ENCODE measurements around the gene AP2A1. TPM values are rescaled to one million over a fixed set of nuclear protein-coding genes. Genes with fewer than 3 reads are reported as not detected.

AP2A1 gene
- total RNA-seq, 3 donors from 2014 or later (not counting 1 experiment from before 2014, with no cell fraction given) = 137 to 163 (median 161) TPM

DNA sequence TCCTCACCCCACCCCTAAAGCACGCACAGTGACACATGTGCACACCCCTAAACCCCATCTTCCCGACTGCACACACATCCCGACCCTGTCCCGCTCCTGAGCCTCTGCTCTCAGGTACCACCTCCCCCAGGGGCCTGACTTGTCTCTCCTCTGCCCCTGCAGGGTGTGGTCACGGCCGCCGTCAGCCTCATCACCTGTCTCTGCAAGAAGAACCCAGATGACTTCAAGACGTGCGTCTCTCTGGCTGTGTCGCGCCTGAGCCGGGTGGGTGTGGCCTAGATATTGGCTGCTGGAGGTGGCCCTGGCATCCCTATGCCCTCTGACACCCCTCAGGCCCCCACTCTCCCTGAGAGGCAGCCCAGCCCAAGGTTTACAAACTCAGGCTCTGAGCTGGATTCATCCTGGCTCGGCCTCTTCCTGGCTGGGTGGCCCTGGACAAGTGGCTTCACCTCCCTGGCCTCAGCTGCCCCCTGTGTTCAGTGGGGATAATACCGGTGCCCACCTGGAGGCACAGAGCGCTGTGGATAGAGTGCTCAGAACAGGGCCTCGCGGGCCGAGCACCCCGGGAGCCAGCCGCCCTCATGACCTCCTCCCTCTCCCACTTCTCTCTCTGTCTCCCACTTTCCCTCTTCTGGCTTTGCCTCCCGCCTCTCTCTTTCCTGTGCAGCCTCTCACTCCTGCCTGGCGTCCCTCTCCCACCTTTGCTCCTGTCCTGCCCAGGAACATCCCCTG lies 26.2 kb downstream of the AP2A1 start:
- H3K9me3 ChIP-seq (ENCODE audit: control insufficient read depth, insufficient read depth, low read length) = no peaks in the 10 kb centered on the region
- Mint-ChIP-seq H3K27me3 (ENCODE audit: low read depth in 2 of 2) (no peaks in the 10 kb centered on the region), H3K36me3 (no peaks in the 10 kb centered on the region), H3K9me3 (no peaks in the 10 kb centered on the region), H3K27ac (peak overlapping the region in 1 of 2 donors; percentile 40), H3K4me3 (no peak overlapping the region), H3K4me1 (peaks cover 12 to 21% of the 10 kb centered on the region in 2 donors)
- peaks cover 67% of the 10 kb centered on the region for H3K36me3 ChIP-seq (ENCODE audit: control insufficient read depth, insufficient read depth, low read length)
- intact Hi-C loops (cut with micrococcal nuclease) = no loop called here
- TF ChIP-seq CTCF (IDR thresholded peaks at IDR 0.05) = no peak
- 96% methylated on average over 22 of the region's 22 CpGs for WGBS (ENCODE audit: insufficient coverage)
- ATAC-seq (no peak), DNase-seq (no peak)
- no peak overlapping the region for H3K27ac ChIP-seq (ENCODE audit: low read length)
- no peak overlapping the region for H3K4me3 ChIP-seq (ENCODE audit: low read length)
- no peaks in the 10 kb centered on the region for H3K4me1 ChIP-seq (ENCODE audit: control insufficient read depth, insufficient read depth, low read length)
- no peaks in the 10 kb centered on the region for H3K27me3 ChIP-seq (ENCODE audit: control insufficient read depth, insufficient read depth, low read length)

GRCh38 chr19:49793561-49793840 lies 26.7 kb downstream of the AP2A1 start:
- peak overlapping the region in 1 of 2 donors; percentile 40 for H3K27ac Mint-ChIP-seq

GRCh38 chr19:49795615-49796014 lies 28.8 kb downstream of the AP2A1 start:
- intact Hi-C loops (cut with micrococcal nuclease) = no loop called here
- Histone ChIP-seq H3K4me3 (ENCODE audit: low read length) (no peak overlapping the region), H3K9me3 (ENCODE audit: control insufficient read depth, insufficient read depth, low read length) (no peaks in the 10 kb centered on the region), H3K27me3 (ENCODE audit: control insufficient read depth, insufficient read depth, low read length) (no peaks in the 10 kb centered on the region), H3K36me3 (ENCODE audit: control insufficient read depth, insufficient read depth, low read length) (peaks cover 78% of the 10 kb centered on the region), H3K27ac (ENCODE audit: low read length) (no peak overlapping the region), H3K4me1 (ENCODE audit: control insufficient read depth, insufficient read depth, low read length) (no peaks in the 10 kb centered on the region)
- TF ChIP-seq CTCF (IDR thresholded peaks at IDR 0.05) = no peak
- Mint-ChIP-seq H3K36me3 (no peaks in the 10 kb centered on the region), H3K27ac (no peak overlapping the region), H3K4me3 (no peak overlapping the region), H3K27me3 (ENCODE audit: low read depth in 2 of 2) (no peaks in the 10 kb centered on the region), H3K9me3 (no peaks in the 10 kb centered on the region), H3K4me1 (peaks cover 0 to 9% of the 10 kb centered on the region in 2 donors)
- ATAC-seq (no peak), DNase-seq (no peak)
- 98% methylated on average over 20 of the region's 20 CpGs for WGBS (ENCODE audit: insufficient coverage)

More at GRCh38 chr19:49793561-49793840, 26.7 kb downstream of the AP2A1 start:
- no peak for DNase-seq
- no peak for TF ChIP-seq CTCF (IDR thresholded peaks at IDR 0.05)
- Histone ChIP-seq H3K4me3 (ENCODE audit: low read length) (no peak overlapping the region), H3K9me3 (ENCODE audit: control insufficient read depth, insufficient read depth, low read length) (no peaks in the 10 kb centered on the region), H3K27ac (ENCODE audit: low read length) (no peak overlapping the region), H3K36me3 (ENCODE audit: control insufficient read depth, insufficient read depth, low read length) (peaks cover 68% of the 10 kb centered on the region), H3K4me1 (ENCODE audit: control insufficient read depth, insufficient read depth, low read length) (no peaks in the 10 kb centered on the region), H3K27me3 (ENCODE audit: control insufficient read depth, insufficient read depth, low read length) (no peaks in the 10 kb centered on the region)
- Mint-ChIP-seq H3K27me3 (ENCODE audit: low read depth in 2 of 2) (no peaks in the 10 kb centered on the region), H3K36me3 (no peaks in the 10 kb centered on the region), H3K4me3 (no peak overlapping the region), H3K9me3 (no peaks in the 10 kb centered on the region), H3K4me1 (peaks cover 7 to 16% of the 10 kb centered on the region in 2 donors)
- 92% methylated on average over 6 of the region's 6 CpGs for WGBS (ENCODE audit: insufficient coverage)
- intact Hi-C loops (cut with micrococcal nuclease) = no loop called here
- no peak for ATAC-seq

- intact Hi-C loops (cut with micrococcal nuclease) = no loop called here
- no peaks in the 10 kb centered on the region for H3K4me1 ChIP-seq (ENCODE audit: control insufficient read depth, insufficient read depth, low read length)
- no peaks in the 10 kb centered on the region for H3K4me1 Mint-ChIP-seq
- no peaks in the 10 kb centered on the region for H3K9me3 ChIP-seq (ENCODE audit: control insufficient read depth, insufficient read depth, low read length)
- 96% methylated on average over 11 of the region's 11 CpGs for WGBS (ENCODE audit: insufficient coverage)
- no peaks in the 10 kb centered on the region for H3K36me3 Mint-ChIP-seq
- H3K27me3 ChIP-seq (ENCODE audit: control insufficient read depth, insufficient read depth, low read length) = no peaks in the 10 kb centered on the region
- ATAC-seq (no peak), DNase-seq (no peak)
- no peaks in the 10 kb centered on the region for H3K9me3 Mint-ChIP-seq
- no peak overlapping the region for H3K27ac Mint-ChIP-seq
- no peak overlapping the region for H3K27ac ChIP-seq (ENCODE audit: low read length)
- H3K4me3 Mint-ChIP-seq = no peak overlapping the region
- H3K27me3 Mint-ChIP-seq (ENCODE audit: low read depth in 2 of 2) = no peaks in the 10 kb centered on the region
- no peak for TF ChIP-seq CTCF (IDR thresholded peaks at IDR 0.05)
- no peak overlapping the region for H3K4me3 ChIP-seq (ENCODE audit: low read length)
- peaks cover 84% of the 10 kb centered on the region for H3K36me3 ChIP-seq (ENCODE audit: control insufficient read depth, insufficient read depth, low read length)
These were observed 31.8 kb downstream of the AP2A1 start for GRCh38 chr19:49798574-49798973.
